Subcutaneous abdominal adipose tissue (tissue), 5 donors: ENCODE data around the gene CRELD1.

ENCODE experiments used
- H3K27ac ChIP-seq: one replicate; pipeline ENCODE4 v1.7.0; 2013; ENCODE audit warnings: low read depth, mild to moderate bottlenecking, inconsistent platforms, low read length, moderate library complexity
- H3K27me3 ChIP-seq, 5 donors: one replicate each; pipeline ENCODE4 v1.7.0; 2013; ENCODE audit warnings: low read length in 5 of 5, inconsistent platforms in 1 of 5; ENCODE audit not compliant: control insufficient read depth in 5 of 5, insufficient read depth in 4 of 5
- H3K36me3 ChIP-seq, 5 donors: one replicate each; pipeline ENCODE4 v1.7.0; 2013; ENCODE audit warnings: low read length in 5 of 5; ENCODE audit not compliant: control insufficient read depth in 5 of 5, insufficient read depth in 5 of 5
- H3K4me1 ChIP-seq, 5 donors: one replicate each; pipeline ENCODE4 v1.7.0; 2013; ENCODE audit warnings: low read length in 5 of 5, mild to moderate bottlenecking in 3 of 5, moderate library complexity in 1 of 5; ENCODE audit not compliant: control insufficient read depth in 5 of 5, insufficient read depth in 5 of 5
- H3K4me3 ChIP-seq, 5 donors: one replicate each; pipeline ENCODE4 v1.7.0; 2013; ENCODE audit warnings: low read length in 5 of 5, low read depth in 1 of 5
- H3K9ac ChIP-seq, 5 donors: one replicate each; pipeline ENCODE4 v1.7.0; 2013; ENCODE audit warnings: low read length in 5 of 5, mild to moderate bottlenecking in 4 of 5, moderate library complexity in 3 of 5
- H3K9me3 ChIP-seq, 5 donors: one replicate each; pipeline ENCODE4 v1.7.0; 2013; ENCODE audit warnings: low read length in 5 of 5; ENCODE audit not compliant: control insufficient read depth in 5 of 5
- donor health status: healthy.
- donor health status: healthy.
- donor health status: healthy.
- donor health status: healthy.
- donor health status: healthy.

Gene CRELD1

DNA sequence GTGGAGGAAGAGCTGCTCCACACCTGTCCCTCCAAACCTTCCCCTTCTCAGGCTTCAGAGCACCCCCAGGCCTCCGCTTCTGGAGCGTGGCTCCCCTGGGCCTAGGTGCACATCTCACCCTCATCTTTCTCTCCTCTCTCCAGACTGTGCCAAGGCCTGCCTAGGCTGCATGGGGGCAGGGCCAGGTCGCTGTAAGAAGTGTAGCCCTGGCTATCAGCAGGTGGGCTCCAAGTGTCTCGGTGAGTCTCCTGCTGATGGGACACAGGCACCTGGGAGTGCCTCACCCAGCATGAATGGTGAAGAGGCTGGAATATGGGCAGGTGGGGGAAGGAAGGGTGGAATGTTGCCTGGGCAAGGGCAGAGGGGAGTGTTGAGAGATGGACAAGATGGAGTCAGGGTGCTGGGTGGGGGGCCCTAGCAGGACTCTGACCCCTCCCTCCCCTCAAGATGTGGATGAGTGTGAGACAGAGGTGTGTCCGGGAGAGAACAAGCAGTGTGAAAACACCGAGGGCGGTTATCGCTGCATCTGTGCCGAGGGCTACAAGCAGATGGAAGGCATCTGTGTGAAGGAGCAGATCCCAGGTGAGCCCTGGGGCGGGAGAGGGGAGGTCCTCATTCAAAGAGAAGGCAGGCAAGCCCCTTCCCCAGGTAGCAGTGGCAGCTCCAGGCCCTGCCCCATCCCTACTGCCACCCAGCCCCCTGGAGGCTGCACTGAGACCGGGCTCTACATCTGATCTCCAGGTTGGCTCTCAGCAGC is 9.5 kb downstream of the CRELD1 start:
- no peak overlapping the region for H3K9ac ChIP-seq
- H3K27ac ChIP-seq = no peak overlapping the region
- no peaks in the 10 kb centered on the region for H3K27me3 ChIP-seq
- peaks cover 0 to 25% (median 18%) of the 10 kb centered on the region in 5 donors for H3K4me1 ChIP-seq
- peaks cover 0 to 34% (median 25%) of the 10 kb centered on the region in 5 donors for H3K36me3 ChIP-seq
- no peak overlapping the region for H3K4me3 ChIP-seq
- no peaks in the 10 kb centered on the region for H3K9me3 ChIP-seq

GRCh38 chr3:9944271-9944670 is 10.6 kb downstream of the CRELD1 start:
- H3K4me1 ChIP-seq = peaks cover 0 to 25% (median 19%) of the 10 kb centered on the region in 5 donors
- H3K9me3 ChIP-seq = no peaks in the 10 kb centered on the region
- peaks cover 0 to 39% (median 26%) of the 10 kb centered on the region in 5 donors for H3K36me3 ChIP-seq
- H3K27ac ChIP-seq = no peak overlapping the region
- no peak overlapping the region for H3K4me3 ChIP-seq
- H3K9ac ChIP-seq = no peak overlapping the region
- H3K27me3 ChIP-seq = no peaks in the 10 kb centered on the region

DNA sequence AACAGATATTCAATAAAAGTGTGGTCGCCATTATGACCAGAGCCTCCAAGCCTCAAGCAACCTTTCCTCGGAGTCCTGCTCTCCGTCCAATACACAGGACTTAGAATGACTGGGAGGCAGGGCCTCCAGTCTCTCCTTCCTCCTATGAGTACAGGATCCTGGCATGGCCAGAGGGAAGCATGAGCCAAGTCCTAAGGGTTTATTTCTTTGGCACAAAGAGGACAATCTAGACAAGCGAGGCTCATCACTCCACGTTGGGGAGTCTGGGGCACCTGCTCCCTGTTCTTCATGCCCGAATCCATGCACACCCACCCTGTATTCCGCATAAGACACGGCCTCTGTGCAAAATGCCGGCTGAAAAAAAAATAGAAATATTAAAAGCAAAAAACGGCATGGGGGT is 11.7 kb downstream of the CRELD1 start:
- Histone ChIP-seq H3K36me3 (peaks cover 0 to 44% (median 26%) of the 10 kb centered on the region in 5 donors), H3K9ac (no peak overlapping the region), H3K27ac (no peak overlapping the region), H3K4me3 (no peak overlapping the region), H3K27me3 (no peaks in the 10 kb centered on the region), H3K9me3 (no peaks in the 10 kb centered on the region), H3K4me1 (peaks cover 0 to 25% (median 19%) of the 10 kb centered on the region in 5 donors)

GRCh38 chr3:9946112-9947024 is 12.7 kb downstream of the CRELD1 start:
- peak overlapping the region in 4 of 5 donors; percentile 69 to 79 (median 75) for H3K4me3 ChIP-seq
- peaks cover 0 to 37% (median 21%) of the 10 kb centered on the region in 5 donors for H3K36me3 ChIP-seq
- peaks cover 0 to 25% (median 20%) of the 10 kb centered on the region in 5 donors for H3K4me1 ChIP-seq
- no peaks in the 10 kb centered on the region for H3K27me3 ChIP-seq
- H3K9me3 ChIP-seq = no peaks in the 10 kb centered on the region
- peak overlapping the region in 4 of 5 donors; percentile 60 to 77 (median 68) for H3K9ac ChIP-seq
- H3K27ac ChIP-seq = peak overlapping the region; percentile 79

- H3K27ac ChIP-seq = peak overlapping the region; percentile 50
- peaks cover 0 to 35% (median 29%) of the 10 kb centered on the region in 5 donors for H3K4me1 ChIP-seq
- peak overlapping the region in 4 of 5 donors; percentile 60 to 77 (median 68) for H3K9ac ChIP-seq
- no peaks in the 10 kb centered on the region for H3K27me3 ChIP-seq
- peaks cover 0 to 34% (median 21%) of the 10 kb centered on the region in 5 donors for H3K36me3 ChIP-seq
- peak overlapping the region in 4 of 5 donors; percentile 69 to 79 (median 75) for H3K4me3 ChIP-seq
- H3K9me3 ChIP-seq = no peaks in the 10 kb centered on the region
These were observed 13.7 kb downstream of the CRELD1 start for GRCh38 chr3:9947025-9947995.

DNA sequence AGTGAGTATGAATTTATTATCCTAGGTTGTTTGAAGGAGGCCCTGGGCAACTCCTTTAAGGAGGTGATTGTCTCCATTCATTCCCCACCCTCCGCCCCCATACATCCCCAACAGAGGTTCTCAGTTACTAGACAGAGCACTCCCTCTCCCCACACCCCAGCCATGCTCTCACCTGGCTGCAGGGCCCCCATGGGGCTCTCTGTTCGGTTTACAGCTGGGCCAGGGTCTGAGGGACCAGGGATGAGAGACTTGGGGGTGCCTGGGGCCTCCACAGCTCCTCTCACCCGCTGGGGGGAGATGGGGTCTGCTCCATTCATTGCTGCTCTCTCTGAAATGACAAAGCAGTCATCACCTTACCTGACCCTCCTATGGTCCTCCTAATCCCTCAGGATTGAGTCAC is 15.0 kb downstream of the CRELD1 start:
- Histone ChIP-seq H3K9me3 (no peaks in the 10 kb centered on the region), H3K27me3 (no peaks in the 10 kb centered on the region), H3K9ac (no peak overlapping the region), H3K27ac (no peak overlapping the region), H3K4me3 (no peak overlapping the region), H3K36me3 (peaks cover 0 to 22% (median 15%) of the 10 kb centered on the region in 5 donors), H3K4me1 (peaks cover 0 to 36% (median 31%) of the 10 kb centered on the region in 5 donors)

- peak overlapping the region in 2 of 5 donors; percentile 7 to 30 for H3K9ac ChIP-seq
- H3K27ac ChIP-seq = no peak overlapping the region
- H3K36me3 ChIP-seq = peaks cover 0 to 16% (median 10%) of the 10 kb centered on the region in 5 donors
- no peak overlapping the region for H3K4me3 ChIP-seq
- no peaks in the 10 kb centered on the region for H3K27me3 ChIP-seq
- H3K4me1 ChIP-seq = peaks cover 0 to 36% (median 31%) of the 10 kb centered on the region in 5 donors
- H3K9me3 ChIP-seq = no peaks in the 10 kb centered on the region
These were observed 15.5 kb downstream of the CRELD1 start for GRCh38 chr3:9949115-9949514.

GRCh38 chr3:9949626-9950025 is 16.0 kb downstream of the CRELD1 start:
- Histone ChIP-seq H3K9ac (no peak overlapping the region), H3K27ac (no peak overlapping the region), H3K4me1 (peaks cover 0 to 36% (median 31%) of the 10 kb centered on the region in 5 donors), H3K9me3 (no peaks in the 10 kb centered on the region), H3K27me3 (no peaks in the 10 kb centered on the region), H3K36me3 (peaks cover 0 to 13% (median 8%) of the 10 kb centered on the region in 5 donors), H3K4me3 (no peak overlapping the region)

- H3K4me3 ChIP-seq = no peak overlapping the region
- H3K36me3 ChIP-seq = peaks cover 0 to 13% (median 8%) of the 10 kb centered on the region in 5 donors
- H3K9me3 ChIP-seq = no peaks in the 10 kb centered on the region
- peaks cover 0 to 46% (median 37%) of the 10 kb centered on the region in 5 donors for H3K4me1 ChIP-seq
- H3K27me3 ChIP-seq = no peaks in the 10 kb centered on the region
- no peak overlapping the region for H3K27ac ChIP-seq
- H3K9ac ChIP-seq = no peak overlapping the region
These were observed 17.5 kb downstream of the CRELD1 start for GRCh38 chr3:9951126-9951525.
